HCEC 1CT (cell line): ENCODE measurements around the gene CDH5.

Experiments used
- DNase-seq: peaks from one replicate; pipeline ENCODE4 v3.0.0-alpha.2; 2017

CDH5 gene

GRCh38 chr16:66354034-66354909, 12.2 kb upstream of the CDH5 start:
- DNase-seq = no peak

- no peak for DNase-seq
Observed at GRCh38 chr16:66355526-66355925, 11.0 kb upstream of the CDH5 start.

DNA sequence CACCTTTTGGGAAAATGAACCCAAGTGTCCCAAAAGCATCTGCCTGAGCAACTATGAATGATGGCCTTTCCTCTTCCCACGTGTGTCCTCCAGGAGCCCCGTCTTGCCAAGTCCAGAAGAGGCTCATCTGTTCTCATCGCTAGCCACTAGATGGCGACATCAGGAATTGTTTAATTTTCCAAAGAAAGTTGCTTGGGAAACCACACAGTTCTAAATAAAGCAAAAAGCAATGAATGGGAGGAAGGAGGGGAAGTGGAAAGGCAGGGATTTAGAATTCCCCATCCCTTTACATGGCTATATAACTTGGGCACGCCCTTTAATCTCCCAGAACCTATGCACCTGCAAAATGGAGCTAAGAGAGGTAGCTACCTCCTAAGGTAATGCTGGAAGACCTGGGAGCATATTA, 9.0 kb upstream of the CDH5 start:
- DNase-seq = peak; percentile 63

DNA sequence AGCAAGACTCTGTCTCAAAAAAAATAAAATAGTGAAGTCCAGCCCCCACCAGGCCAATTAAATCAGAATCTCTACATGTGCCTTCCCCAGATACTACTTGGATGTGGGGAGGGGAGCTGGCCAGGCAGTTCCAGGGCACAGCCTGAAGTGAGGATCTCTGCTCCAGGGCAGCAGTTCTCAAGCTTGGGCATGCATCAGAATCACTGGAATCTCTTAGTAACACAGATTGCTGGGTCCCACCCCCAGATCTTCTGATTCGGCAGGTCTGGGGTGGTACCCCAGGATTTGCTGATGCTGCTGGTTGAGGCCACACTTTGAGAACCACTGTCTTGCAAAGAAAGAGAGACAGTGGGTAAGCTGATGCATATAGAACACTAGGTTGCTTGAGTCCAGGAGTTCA, 8.3 kb upstream of the CDH5 start:
- no peak for DNase-seq

DNA sequence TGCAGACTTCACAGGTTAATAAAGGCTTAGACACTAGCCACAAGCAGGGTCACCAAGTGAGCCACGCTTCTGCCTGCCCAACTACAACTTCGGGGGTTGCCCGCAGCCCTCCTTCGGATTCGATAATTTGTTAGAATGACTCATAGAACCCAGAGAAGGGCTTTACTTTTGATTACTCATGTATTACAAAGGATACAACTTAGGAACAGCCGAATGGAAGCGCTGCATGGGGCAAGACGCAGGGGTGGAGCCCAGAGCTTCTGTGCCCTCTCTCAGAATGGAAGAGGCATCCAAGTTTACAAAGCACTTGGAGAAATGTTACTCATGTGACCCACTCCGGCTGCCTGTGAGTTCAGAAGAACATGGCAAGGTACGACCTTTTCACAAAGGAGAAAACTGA, 7.5 kb upstream of the CDH5 start:
- DNase-seq = peak; percentile 58

DNA sequence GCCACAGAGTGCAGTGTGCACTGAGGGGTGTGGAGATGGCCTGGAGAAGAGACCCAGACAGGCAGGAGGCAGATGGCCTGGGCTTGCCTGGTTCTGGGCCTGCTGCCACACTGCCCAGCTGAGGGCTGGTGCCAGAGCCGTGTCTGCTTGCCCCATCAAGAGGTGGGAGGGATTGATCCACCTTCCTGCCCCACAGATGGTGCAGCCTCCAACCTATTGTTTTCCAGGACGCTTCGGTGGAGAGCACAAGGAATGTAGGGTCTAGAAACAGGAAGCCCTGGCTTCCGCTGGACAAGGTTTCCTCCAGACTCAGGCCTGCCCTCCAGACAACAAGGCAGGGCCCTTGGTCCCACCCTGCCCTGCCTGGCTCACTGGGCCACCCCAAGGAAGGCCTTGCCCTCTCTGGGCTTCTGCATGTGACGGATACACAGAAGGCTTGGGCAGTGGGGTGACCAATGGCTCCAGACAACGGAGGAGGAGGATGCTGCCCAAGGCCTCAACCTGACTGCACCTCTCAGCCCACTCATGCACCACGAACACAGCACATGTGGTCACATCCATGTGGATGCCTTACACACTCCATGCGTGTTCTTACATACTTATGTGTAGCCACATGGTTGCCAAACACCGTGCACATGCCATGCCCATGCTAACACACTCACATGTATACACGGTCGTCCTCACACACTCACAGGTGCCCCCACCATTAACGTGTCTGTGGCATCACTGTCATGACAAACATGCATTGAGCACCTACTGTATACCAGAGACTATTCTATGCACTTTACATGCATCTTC, 6.5 kb upstream of the CDH5 start:
- DNase-seq = no peak

DNA sequence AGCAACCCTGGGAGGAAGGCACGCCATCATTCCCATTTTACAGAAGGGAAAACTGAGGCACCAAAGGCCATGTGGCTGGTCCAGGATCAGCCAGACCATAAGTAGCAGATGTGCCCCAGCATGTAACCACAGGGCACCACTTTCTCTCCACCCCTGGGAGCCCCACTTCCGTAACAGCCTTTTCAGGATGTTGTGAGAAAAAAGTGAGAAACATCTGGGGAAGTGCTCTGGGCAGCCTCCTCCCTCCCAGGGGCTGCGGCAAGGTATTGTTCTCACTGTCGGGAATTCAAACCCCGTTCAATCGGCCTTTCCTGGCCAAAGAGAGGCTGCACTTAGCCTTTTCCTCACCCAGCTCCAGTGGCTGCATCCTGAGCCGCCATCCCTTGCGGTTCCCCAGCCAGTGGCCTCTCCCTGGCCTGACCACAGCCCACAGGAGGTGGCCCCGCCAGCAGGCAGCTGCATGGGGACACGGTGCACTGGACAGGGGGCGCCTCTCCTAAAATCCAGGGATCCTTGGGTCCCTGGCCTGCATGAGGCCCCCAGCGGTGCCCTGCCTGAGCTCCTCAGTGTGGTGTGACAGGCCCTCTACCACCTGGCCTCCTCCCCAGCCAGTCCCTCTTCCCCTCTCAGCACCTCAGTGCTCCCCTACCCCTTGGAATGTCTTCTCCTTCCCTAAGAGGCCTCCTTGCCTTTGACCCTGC, 5.7 kb upstream of the CDH5 start:
- no peak for DNase-seq

- DNase-seq = no peak
Observed at GRCh38 chr16:66361604-66362135, 4.8 kb upstream of the CDH5 start.

DNA sequence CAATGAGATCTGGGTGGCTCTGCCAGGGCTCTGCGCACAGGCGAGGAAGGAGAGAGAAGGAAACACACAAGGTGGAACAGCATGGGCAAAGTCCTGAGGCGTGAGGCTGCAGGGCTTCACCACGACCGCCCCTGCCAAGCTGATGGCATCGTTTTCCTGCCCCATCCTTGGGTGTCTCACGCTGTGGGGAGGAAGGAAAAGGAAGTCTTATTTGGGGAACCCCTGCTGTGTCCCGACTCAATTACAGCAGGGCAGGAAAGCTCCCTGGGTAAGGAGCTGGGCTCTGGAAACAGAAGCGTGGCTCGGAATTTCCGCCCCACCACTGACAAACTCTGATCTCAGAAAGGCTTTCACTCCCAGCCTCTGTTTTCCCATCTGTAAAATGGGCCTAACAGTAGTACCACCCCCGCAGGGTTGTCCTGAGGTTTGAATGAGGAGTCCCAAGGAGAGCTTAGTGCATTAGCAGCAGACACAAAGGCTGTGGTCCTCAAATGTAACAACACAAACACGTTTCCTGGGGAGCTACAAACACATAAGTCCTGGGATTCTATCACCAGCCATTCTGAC, 3.2 kb upstream of the CDH5 start:
- no peak for DNase-seq

DNA sequence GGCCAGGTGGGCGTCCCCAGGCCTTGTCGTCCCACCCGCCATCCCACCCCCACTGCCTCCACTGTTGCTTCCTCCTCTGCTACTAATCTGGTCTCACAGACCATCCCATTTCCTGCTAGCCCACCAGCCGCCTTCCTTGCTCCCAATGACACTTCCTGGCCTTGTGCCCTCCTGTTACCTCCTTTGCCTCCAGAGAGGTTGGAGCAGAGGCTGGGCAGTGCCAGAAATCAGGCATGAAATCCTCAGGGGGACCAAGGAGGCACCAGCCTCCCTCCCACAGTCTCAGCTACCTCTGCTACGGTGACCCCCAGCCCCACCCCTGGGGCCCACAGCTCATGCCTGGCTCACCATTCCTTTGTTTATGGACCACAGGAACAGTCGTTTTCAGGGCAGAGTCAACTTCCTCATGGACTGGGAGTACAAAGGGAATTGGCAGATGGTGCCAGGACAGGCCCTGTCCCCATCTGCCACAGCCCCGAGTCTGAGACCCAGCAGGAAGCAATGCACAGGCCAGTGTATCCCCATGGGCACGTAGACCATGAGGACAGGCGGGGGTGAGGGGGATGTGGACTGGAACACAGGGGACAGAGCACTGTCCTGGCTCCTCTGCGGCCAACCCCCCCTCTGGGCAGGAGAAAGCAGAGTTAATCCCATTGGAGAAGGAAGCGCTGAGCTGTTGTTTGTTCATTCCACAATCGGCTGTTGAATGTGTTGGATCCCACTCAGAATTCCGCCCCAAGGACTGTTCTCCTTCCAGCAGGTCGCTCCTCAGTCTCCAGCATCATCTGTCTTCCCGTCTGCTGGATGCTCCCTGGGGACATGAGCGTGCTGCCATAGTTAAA, 2.2 kb upstream of the CDH5 start:
- DNase-seq = no peak

DNA sequence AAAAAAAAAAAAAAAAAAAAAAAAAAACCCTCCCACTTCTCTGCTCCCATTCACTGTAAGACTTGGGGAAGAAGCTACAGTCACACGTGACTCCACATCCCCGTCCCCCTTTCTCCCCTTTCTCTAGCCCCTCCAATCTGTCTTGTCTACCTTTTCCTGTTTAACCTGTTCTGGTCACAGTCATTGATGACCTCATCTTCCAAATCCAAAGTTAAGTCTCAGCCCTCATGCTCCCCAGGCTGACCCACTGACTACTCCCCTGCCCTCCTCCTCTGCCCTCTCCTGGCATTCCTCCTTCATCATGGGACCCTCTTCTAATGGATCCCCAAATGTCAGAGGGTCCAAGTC, 1.6 kb upstream of the CDH5 start:
- DNase-seq = no peak

DNA sequence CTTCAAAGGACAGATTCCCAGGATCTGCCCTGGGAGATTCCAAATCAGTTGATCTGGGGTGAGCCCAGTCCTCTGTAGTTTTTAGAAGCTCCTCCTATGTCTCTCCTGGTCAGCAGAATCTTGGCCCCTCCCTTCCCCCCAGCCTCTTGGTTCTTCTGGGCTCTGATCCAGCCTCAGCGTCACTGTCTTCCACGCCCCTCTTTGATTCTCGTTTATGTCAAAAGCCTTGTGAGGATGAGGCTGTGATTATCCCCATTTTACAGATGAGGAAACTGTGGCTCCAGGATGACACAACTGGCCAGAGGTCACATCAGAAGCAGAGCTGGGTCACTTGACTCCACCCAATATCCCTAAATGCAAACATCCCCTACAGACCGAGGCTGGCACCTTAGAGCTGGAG, 840 bp upstream of the CDH5 start:
- no peak for DNase-seq

- no peak for DNase-seq
Observed at GRCh38 chr16:66367968-66368891, 1.7 kb downstream of the CDH5 start.

DNA sequence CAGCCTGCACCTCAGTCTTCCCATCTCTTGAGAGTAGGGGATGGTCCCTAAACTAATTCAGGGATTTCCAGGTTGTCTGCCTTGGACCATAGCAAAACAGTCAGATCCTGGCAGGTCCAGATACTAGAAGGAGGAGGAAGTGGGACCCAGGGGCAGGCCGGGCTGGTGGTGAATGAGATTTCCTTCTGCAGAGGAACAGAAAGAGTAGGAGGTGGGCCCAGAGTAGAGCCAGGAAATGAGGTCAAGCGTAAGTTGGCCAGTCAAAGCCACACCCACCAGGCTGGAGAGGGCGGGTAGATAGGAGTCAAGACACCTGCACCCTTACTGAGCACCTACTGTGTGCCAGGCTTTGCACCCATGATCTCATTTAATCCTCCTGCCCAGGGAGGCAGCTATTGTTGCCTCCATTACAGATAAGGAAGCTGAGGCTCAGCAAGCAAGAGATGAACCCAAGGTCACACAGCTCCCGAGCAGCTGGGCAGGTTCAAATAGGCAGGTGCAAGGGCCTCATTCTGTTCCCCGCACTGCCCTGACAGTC, 2.6 kb downstream of the CDH5 start:
- no peak for DNase-seq

- DNase-seq = no peak
Observed at GRCh38 chr16:66370786-66371684, 4.5 kb downstream of the CDH5 start.

DNA sequence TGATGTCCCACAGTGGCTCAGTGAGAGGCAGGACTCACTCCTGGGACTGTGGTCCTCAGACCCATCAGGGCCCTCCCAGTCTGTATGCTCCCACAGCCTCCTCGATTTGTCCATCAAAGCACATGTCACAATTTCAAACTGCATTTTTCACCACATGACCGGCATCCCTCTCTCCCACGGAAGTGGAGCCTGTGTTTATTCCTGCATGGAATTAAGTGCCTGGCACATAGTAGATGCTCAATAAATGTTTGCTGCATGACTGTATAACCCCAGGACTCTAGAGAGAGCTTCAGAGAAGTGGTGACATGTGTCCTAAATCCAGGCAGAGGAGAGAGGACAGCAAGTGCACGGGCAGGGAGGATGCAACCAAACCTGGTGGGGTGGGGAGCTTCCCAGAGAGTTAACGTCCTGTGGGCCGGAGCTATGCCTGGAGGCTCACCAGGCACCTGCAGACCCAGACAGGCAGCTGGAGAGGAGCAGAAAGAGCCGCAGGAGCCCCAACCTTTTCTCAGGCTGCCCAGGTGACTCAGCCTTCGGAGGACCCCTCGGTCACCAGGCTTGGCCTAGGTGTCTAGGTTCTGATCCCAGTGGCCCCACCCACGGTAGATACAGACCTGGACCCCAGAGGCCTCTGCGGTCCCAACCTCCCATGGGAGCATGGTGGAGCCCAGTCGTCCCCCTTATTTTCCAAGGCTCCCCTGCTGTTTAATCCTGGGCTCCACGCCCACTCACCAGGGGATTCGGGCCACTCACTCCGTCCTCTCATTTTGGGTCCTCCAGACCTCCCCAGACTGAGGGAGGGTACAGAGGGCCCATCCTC, 5.8 kb downstream of the CDH5 start:
- no peak for DNase-seq

GRCh38 chr16:66372898-66373155, 6.3 kb downstream of the CDH5 start:
- no peak for DNase-seq

GRCh38 chr16:66373667-66374066, 7.2 kb downstream of the CDH5 start:
- no peak for DNase-seq

DNA sequence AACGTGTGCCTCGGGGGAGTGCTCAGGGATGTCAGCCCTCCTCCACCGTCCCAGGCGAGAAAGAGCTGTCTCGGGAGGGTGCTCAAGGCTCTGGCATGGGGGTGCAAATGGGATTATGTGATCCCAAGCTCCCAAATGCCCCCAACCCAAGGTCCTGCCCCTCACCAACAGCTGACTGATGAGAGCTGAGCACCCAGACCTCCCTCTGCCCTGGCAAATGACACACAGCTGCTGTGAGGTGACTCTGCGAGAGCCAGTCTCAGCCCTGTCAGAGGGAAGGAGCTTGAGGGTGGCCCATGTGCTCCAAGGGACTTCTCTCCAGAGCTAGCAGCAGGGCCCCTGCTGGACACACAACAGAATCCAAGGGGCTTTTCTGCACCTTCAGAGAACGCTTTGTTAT, 7.7 kb downstream of the CDH5 start:
- no peak for DNase-seq
